GM23338 (cell line): ENCODE measurements around the gene TXNRD3. TPM values are rescaled to one million over a fixed set of nuclear protein-coding genes. Genes with fewer than 3 reads are reported as not detected.

Experiments used
- ATAC-seq: fragments of 200-7000 bp; cut with Tn5 transposase; 3 replicates; pipeline ENCODE4 v1.9.1; 2020
- DNase-seq: peaks from one replicate; pipeline ENCODE4 v3.0.0-alpha.2; 2015; ENCODE audit warnings: low spot score
- H2AFZ ChIP-seq: fragments of 200-600 bp; sonication (generic); 2 replicates; pipeline ENCODE4 v1.8.0; 2016; ENCODE audit warnings: antibody characterized with exemption, mild to moderate bottlenecking, moderate library complexity
- H3F3A ChIP-seq: fragments of 200-600 bp; sonication (generic); replicated peaks from 2 replicates; pipeline ENCODE4 v1.8.0; 2017; ENCODE audit warnings: antibody characterized with exemption, mixed run types, low read depth
- H3K27ac ChIP-seq: fragments of 200-600 bp; sonication (generic); 2 replicates; pipeline ENCODE4 v1.6.1; 2016; ENCODE audit warnings: low read depth
- H3K27me3 ChIP-seq: fragments of 200-600 bp; sonication (generic); 2 replicates; pipeline ENCODE4 v1.8.0; 2016; ENCODE audit warnings: mild to moderate bottlenecking, mixed run types, moderate library complexity; ENCODE audit not compliant: insufficient read depth
- H3K36me3 ChIP-seq: fragments of 200-600 bp; sonication (generic); 2 replicates; pipeline ENCODE4 v1.8.0; 2016; ENCODE audit warnings: mild to moderate bottlenecking; ENCODE audit not compliant: insufficient read depth
- H3K4me1 ChIP-seq: fragments of 200-600 bp; sonication (generic); 2 replicates; pipeline ENCODE4 v1.8.0; 2016; ENCODE audit warnings: mild to moderate bottlenecking, moderate library complexity; ENCODE audit not compliant: insufficient read depth
- H3K4me2 ChIP-seq: fragments of 200-600 bp; sonication (generic); 2 replicates; pipeline ENCODE4 v1.7.1; 2017; ENCODE audit warnings: mixed run types
- H3K4me3 ChIP-seq: fragments of 200-600 bp; sonication (generic); 2 replicates; pipeline ENCODE4 v1.6.1; 2016; ENCODE audit warnings: mixed run types
- H3K79me2 ChIP-seq: fragments of 200-600 bp; sonication (generic); replicated peaks from 2 replicates; pipeline ENCODE4 v1.8.0; 2017; ENCODE audit warnings: mild to moderate bottlenecking; ENCODE audit not compliant: insufficient read depth
- H3K9me2 ChIP-seq: fragments of 200-600 bp; sonication (generic); 2 replicates; pipeline ENCODE4 v1.8.0; 2017; ENCODE audit not compliant: insufficient read depth
- H4K20me1 ChIP-seq: fragments of 200-600 bp; sonication (generic); replicated peaks from 2 replicates; pipeline ENCODE4 v1.8.0; 2017; ENCODE audit warnings: mild to moderate bottlenecking; ENCODE audit not compliant: insufficient read depth
- H3K27ac Mint-ChIP-seq: 2 replicates; pipeline ENCODE4 v1.8.0; 2020; ENCODE audit warnings: inconsistent platforms, mild to moderate bottlenecking, moderate library complexity, mixed read lengths
- H3K27me3 Mint-ChIP-seq: 3 replicates; pipeline ENCODE4 v1.8.0; 2022; ENCODE audit warnings: low read depth, mild to moderate bottlenecking, moderate library complexity, mixed read lengths, inconsistent platforms; ENCODE audit not compliant: insufficient read depth, poor library complexity
- H3K36me3 Mint-ChIP-seq: 3 replicates; pipeline ENCODE4 v1.8.0; 2021; ENCODE audit warnings: low read depth, mild to moderate bottlenecking, inconsistent platforms, moderate library complexity, mixed read lengths
- H3K4me1 Mint-ChIP-seq: 3 replicates; pipeline ENCODE4 v1.8.0; 2020; ENCODE audit warnings: mild to moderate bottlenecking, inconsistent platforms, mixed read lengths
- H3K4me3 Mint-ChIP-seq: 3 replicates; pipeline ENCODE4 v1.8.0; 2021; ENCODE audit warnings: moderate library complexity, mild to moderate bottlenecking, inconsistent platforms, mixed read lengths
- H3K9me3 Mint-ChIP-seq: 3 replicates; pipeline ENCODE4 v1.8.0; 2020; ENCODE audit warnings: moderate library complexity, mild to moderate bottlenecking, inconsistent platforms, mixed read lengths
- CREB1 ChIP-seq: fragments of 250-450 bp; sonication (Bioruptor Pico); IDR thresholded peaks from 2 replicates; pipeline ENCODE4 v1.5.0; 2020; ENCODE audit warnings: low read depth, mild to moderate bottlenecking, moderate library complexity
- CTCF ChIP-seq, 2 experiments: fragments of 200-600 bp in 1 of 2; sonication (generic) in 1 of 2; conservative IDR thresholded peaks; 2 replicates each; pipeline versions ENCODE4 v1.5.1 to v1.6.1; 2016 to 2017; ENCODE audit warnings: antibody characterized with exemption in 2 of 2, low read depth in 2 of 2, mild to moderate bottlenecking in 2 of 2, moderate library complexity in 1 of 2
- ETS1 ChIP-seq: IDR thresholded peaks from 2 replicates; pipeline ENCODE4 v1.6.1; 2016; ENCODE audit warnings: antibody characterized with exemption
- EZH2phosphoT487 ChIP-seq: fragments of 200-600 bp; sonication (generic); IDR thresholded peaks from one replicate; pipeline ENCODE4 v1.8.1; 2018; ENCODE audit warnings: antibody characterized with exemption; ENCODE audit not compliant: unreplicated experiment
- JUNB ChIP-seq: IDR thresholded peaks from one replicate; pipeline ENCODE4 v1.6.1; 2016; ENCODE audit warnings: antibody characterized with exemption; ENCODE audit not compliant: unreplicated experiment
- REST ChIP-seq: IDR thresholded peaks from one replicate; pipeline ENCODE4 v1.6.1; 2018; ENCODE audit warnings: antibody characterized with exemption; ENCODE audit not compliant: unreplicated experiment
- STAT1 ChIP-seq: IDR thresholded peaks from one replicate; pipeline ENCODE4 v1.6.1; 2016; ENCODE audit warnings: antibody characterized with exemption; ENCODE audit not compliant: unreplicated experiment
- ZNF114 ChIP-seq: fragments of 250-450 bp; sonication (Bioruptor Pico); IDR thresholded peaks from 2 replicates; pipeline ENCODE4 v1.5.0; 2020; ENCODE audit warnings: mild to moderate bottlenecking, moderate library complexity
- ZNF331 ChIP-seq: fragments of 250-450 bp; sonication (Bioruptor Pico); IDR thresholded peaks from 2 replicates; pipeline ENCODE4 v1.5.0; 2020; ENCODE audit warnings: low read depth, mild to moderate bottlenecking, moderate library complexity
- ZNF462 ChIP-seq: fragments of 250-450 bp; sonication (Bioruptor Pico); IDR thresholded peaks from 2 replicates; pipeline ENCODE4 v1.5.0; 2020; ENCODE audit warnings: mild to moderate bottlenecking, moderate library complexity
- polyA plus RNA-seq: library from polyadenylated mRNA; unstranded; fragments of >200 nt; fragmentation: Nextera tagmentation; extraction: Ambion mirVana; gene quantifications from 2 replicates; pipeline ENCODE4 v1.2.1, GENCODE V29; 2016
- total RNA-seq: library from RNA; depleted of rRNA; stranded (reverse); fragments of >200 nt; shearing (Covaris generic); gene quantifications from 2 replicates; pipeline ENCODE4 v1.2.3, GENCODE V29; 2014

TXNRD3 gene
- total and polyA plus RNA-seq, 2 experiments from 2014 or later: 3.0 to 4.1 TPM

GRCh38 chr3:126696701-126697267 is 41.9 kb upstream of the TXNRD3 start (continued):
- TF ChIP-seq CTCF (conservative IDR thresholded peaks at IDR 0.05; ENCODE audit: low read depth in 2 of 2): no peak
- no peak for TF ChIP-seq STAT1
- TF ChIP-seq ETS1: no peak
- no peak for TF ChIP-seq ZNF114 (CRISPR knock-in tag)
- no peak for TF ChIP-seq ZNF331

- ATAC-seq (no peak), DNase-seq (no peak)
- H3K79me2 ChIP-seq: no peaks in the 10 kb centered on the region
- H3K4me1 Mint-ChIP-seq: peaks cover 4% of the 10 kb centered on the region; the same call in 1 of the 3 replicates
- H3K27ac Mint-ChIP-seq: no peak overlapping the region
- no peak overlapping the region for H2AFZ ChIP-seq
- H3K27me3 Mint-ChIP-seq: peaks cover 4% of the 10 kb centered on the region
- no peaks in the 10 kb centered on the region for H3K27me3 ChIP-seq
- no peak overlapping the region for H3K4me3 Mint-ChIP-seq
- TF ChIP-seq ZNF462: no peak
- TF ChIP-seq EZH2phosphoT487: no peak
- TF ChIP-seq JUNB: no peak
- no peak for TF ChIP-seq CREB1 (CRISPR knock-in tag)
- no peak for TF ChIP-seq REST
- no peak for TF ChIP-seq ETS1
- H3K9me3 Mint-ChIP-seq: no peaks in the 10 kb centered on the region
- no peaks in the 10 kb centered on the region for H3K4me1 ChIP-seq
- H3K4me3 ChIP-seq: no peak overlapping the region
- no peaks in the 10 kb centered on the region for H4K20me1 ChIP-seq
- no peaks in the 10 kb centered on the region for H3K36me3 Mint-ChIP-seq
- no peak overlapping the region for H3K4me2 ChIP-seq
- no peak overlapping the region for H3K27ac ChIP-seq
- H3K36me3 ChIP-seq: no peaks in the 10 kb centered on the region
- no peaks in the 10 kb centered on the region for H3K9me2 ChIP-seq
- no peaks in the 10 kb centered on the region for H3F3A ChIP-seq
Observed at GRCh38 chr3:126693921-126694320, 39.0 kb upstream of the TXNRD3 start.
